GM08714 (cell line): ENCODE results near the gene C6orf62.
"Not testable (repeated sequence)": the region's sequence is repeated elsewhere in the genome, so short reads cannot be mapped to it uniquely, and the experiment has no call there.

Source experiments
- H3K4me3 ChIP-seq: fragments of 200-500 bp; sonication (Bioruptor generic); 2 replicates; pipeline ENCODE4 v1.5.1; 2014; ENCODE audit warnings: mild to moderate bottlenecking, low read length, inconsistent platforms
- ZNF274 ChIP-seq: IDR thresholded peaks from 2 replicates; pipeline ENCODE4 v1.6.1; 2012; ENCODE audit warnings: mild to moderate bottlenecking, low read depth, low read length

C6orf62 gene

GRCh38 chr6:24752917-24753492, 34.1 kb upstream of the C6orf62 start:
- no peak overlapping the region for H3K4me3 ChIP-seq
- no peak for TF ChIP-seq ZNF274

DNA sequence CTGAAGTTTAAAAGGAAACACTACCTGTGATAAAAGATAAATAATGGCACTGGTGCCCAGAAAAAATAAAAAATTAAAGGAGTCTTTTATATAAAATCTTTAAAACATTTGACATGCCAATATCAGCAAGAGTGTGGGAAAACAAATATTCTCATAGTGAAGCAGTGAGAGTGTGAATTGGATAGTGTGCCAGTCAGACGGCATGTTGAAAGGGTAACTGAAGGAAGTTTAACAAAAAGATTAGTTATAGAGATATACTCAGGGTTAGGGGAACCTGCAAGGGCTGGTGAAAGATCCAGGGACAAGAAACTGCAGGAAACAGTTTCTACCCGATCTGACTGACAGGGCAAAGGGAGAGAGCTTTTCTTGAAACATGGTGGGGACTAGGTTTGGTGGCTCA, 33.5 kb upstream of the C6orf62 start:
- no peak for TF ChIP-seq ZNF274
- no peak overlapping the region for H3K4me3 ChIP-seq

- not testable (repeated sequence) for H3K4me3 ChIP-seq
These were observed 31.9 kb upstream of the C6orf62 start for GRCh38 chr6:24750878-24751277.

DNA sequence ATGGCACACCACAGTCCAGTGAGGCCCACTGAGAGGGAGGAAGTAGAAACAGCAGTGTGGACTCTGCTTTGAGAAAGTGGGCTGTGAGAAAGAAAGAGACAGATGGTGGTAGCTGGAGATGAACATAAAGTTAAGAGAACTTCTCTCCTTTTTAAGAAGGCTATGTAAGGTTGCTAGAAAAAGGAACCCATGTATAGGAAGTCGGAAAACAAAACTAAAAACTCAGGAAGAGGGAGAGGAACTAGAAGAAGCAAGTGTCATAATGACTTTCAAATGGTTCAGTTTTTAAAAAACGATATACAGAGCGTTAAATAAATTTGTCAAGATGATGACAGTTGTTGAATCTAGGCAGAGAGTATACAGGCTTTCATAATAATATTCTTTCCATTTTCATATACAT, 30.3 kb upstream of the C6orf62 start:
- no peak for TF ChIP-seq ZNF274
- no peak overlapping the region for H3K4me3 ChIP-seq

GRCh38 chr6:24744911-24745310, 26.0 kb upstream of the C6orf62 start:
- H3K4me3 ChIP-seq = no peak overlapping the region
- no peak for TF ChIP-seq ZNF274

DNA sequence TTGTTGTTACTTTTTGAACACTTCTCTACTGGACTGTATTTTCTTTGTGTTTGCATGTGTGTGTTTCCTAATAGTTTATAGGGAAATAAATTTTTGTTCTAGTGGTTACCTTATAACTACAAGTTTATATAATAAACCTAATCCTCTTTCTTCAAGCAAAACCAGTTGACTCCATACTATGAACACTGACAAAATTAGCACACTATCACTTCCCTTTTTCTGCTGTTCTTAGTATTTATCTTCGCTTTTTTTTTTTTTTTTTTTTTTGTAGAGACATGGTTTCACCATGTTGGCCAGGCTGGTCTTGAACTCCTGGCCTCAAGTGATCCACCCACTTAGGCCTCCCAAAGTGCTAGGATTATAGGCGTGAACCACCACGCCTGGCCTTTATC, 25.0 kb upstream of the C6orf62 start:
- H3K4me3 ChIP-seq = no peak overlapping the region
- TF ChIP-seq ZNF274 = no peak

DNA sequence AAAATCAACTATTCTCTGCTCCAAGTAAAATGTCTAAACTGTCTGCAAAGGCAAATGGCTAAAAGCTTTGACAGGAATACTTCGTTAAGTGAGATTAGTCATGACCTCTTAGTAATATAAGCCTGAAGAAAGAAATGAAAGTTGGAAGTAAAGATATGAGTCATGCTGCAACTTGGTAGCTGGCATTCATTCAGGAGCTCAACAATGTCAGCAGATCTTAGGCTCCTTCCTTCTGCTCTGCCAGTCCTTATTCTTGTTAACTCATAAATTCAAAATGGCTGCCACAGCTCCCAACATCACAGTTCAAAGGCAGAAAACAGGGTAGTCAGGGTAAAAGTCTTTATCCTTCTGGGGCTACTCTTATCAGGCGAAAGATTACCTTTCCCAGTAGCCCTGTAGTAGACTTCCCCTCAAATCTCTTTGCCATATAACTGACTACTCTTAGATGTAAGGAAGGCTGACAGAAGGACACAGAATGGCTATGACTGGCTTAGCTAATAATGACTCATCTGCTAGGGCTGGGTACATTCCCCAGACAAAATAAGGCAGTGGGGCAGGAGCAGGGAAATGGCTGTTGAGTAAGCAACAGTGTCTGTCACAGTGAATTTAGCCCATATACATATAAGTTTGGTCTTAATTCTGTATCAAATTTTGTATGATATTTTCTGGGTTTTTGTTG, 24.4 kb upstream of the C6orf62 start:
- H3K4me3 ChIP-seq = peak overlapping the region; percentile 45; the same call in 1 of the 2 replicates
- TF ChIP-seq ZNF274 = no peak

- H3K4me3 ChIP-seq = no peak overlapping the region
- no peak for TF ChIP-seq ZNF274
These were observed 23.3 kb upstream of the C6orf62 start for GRCh38 chr6:24742216-24742738.

GRCh38 chr6:24740861-24741260, 21.9 kb upstream of the C6orf62 start:
- no peak for TF ChIP-seq ZNF274
- no peak overlapping the region for H3K4me3 ChIP-seq

- no peak overlapping the region for H3K4me3 ChIP-seq
- TF ChIP-seq ZNF274 = no peak
These were observed 19.8 kb upstream of the C6orf62 start for GRCh38 chr6:24738741-24739140.

DNA sequence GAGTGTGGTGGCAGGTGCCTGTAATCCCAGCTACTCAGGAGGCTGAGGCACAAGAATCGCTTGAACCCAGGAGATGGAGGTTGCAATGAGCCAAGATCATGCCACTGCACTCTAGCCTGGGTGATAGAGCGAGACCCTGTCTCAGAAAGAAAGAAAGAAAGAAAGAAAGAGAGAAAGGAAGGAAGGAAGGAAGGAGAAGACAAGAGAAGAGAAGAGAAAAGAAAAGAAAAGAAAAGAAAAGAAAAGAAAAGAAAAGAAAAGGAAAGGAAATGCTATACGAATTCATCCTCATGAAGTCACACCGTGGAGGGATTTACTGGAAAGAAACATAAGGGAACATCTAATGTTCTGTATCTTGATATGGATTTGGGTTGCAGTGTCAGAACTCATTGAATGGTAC, 15.8 kb upstream of the C6orf62 start:
- not testable (repeated sequence) for H3K4me3 ChIP-seq

GRCh38 chr6:24734166-24734565, 15.2 kb upstream of the C6orf62 start:
- no peak overlapping the region for H3K4me3 ChIP-seq
- TF ChIP-seq ZNF274 = no peak

- not testable (repeated sequence) for H3K4me3 ChIP-seq
These were observed 12.6 kb upstream of the C6orf62 start for GRCh38 chr6:24731456-24732134.

DNA sequence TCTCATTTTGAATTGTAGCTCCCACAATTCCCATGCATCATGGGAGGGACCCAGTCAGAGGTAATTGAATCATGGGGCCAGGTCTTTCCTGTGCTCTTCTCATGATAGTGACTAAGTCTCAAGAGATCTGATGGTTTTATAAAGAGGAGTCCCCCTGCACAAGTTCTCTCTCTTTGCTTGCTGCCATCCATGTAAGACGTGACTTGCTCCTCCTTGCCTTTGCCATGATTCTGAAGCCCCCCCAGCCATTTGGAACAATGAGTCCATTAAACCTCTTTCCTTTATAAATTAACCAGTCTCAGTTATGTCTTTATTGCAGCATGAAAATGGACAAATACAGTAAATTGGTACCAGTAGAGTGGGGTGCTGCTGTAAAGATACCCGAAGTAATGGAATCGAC, 11.7 kb upstream of the C6orf62 start:
- not testable (repeated sequence) for H3K4me3 ChIP-seq

DNA sequence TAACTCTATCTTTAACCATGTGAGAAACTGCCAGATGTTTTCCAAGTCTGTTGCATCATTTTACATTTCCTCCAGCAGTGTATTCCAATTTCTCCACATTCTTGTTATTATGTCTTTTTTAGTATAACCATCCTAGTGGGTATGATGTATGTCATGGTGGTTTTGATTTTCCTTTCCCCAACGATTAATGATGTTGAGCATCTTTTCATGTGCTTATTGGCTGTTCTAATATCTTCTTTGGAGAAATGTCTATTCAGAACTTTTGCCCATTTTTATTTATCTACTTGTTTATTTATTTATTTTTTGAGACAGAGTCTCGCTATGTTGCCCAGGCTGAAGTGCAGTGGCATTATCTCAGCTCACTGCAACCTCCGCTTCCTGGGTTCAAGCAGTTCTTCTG, 4.3 kb upstream of the C6orf62 start:
- no peak overlapping the region for H3K4me3 ChIP-seq
- TF ChIP-seq ZNF274 = no peak

GRCh38 chr6:24721461-24722215, 2.7 kb upstream of the C6orf62 start:
- H3K4me3 ChIP-seq = peak overlapping the region; percentile 66
- no peak for TF ChIP-seq ZNF274
